Stimulated activated naive CD4-positive, alpha-beta T cell (primary cell): ENCODE results near the gene NOP14.
"Not testable (repeated sequence)": the region's sequence is repeated elsewhere in the genome, so short reads cannot be mapped to it uniquely, and the experiment has no call there.

ENCODE experiments used
- DNase-seq, 6 experiments: peaks; one replicate each; lab custom pipeline; 2025; lab: John Stamatoyannopoulos, UW

The NOP14 gene

GRCh38 chr4:2931512-2932301, 31.5 kb downstream of the NOP14 start:
- DNase-seq: peak in 5 of 6 experiments; percentile 21 to 60 (median 38)

DNA sequence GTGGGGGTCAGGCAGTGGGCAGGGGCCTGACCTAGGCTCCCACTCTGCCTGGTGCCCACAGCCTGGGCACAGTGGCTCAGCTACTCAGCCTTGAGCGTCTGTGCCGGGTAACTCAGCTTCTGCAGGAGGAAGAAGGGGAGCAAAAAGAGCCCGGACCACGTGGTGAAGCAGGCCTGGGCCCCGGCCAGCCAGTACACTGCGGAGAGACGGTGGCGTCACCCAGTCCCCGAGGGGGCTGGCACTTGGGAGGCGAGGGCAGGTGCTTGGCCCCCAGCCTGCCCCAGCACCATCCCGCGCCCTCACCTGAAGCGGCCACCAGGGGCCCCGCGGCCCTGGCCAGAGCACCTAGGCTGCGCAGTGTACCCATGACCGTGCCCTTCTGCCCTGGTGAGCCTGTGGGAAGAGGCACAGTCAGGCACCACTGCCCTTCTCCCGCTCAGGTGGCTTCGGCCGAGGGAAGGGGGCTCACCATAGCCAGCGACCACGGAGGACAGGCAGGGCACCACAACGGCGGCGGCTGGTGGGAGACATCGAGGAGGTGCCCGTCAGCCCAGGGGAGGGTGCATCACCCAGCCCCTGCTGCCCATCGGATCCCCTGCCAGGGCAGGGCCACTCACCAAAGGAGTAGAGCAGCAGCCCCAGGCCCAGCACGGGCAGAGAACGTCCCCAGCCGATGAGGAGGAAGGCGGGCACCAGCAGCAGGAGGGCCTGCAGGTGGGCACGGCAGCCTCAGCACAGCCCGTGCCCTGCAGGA, 32.3 kb downstream of the NOP14 start:
- DNase-seq: no peak

- DNase-seq: no peak
These were observed 33.0 kb downstream of the NOP14 start for GRCh38 chr4:2930135-2930757.

DNA sequence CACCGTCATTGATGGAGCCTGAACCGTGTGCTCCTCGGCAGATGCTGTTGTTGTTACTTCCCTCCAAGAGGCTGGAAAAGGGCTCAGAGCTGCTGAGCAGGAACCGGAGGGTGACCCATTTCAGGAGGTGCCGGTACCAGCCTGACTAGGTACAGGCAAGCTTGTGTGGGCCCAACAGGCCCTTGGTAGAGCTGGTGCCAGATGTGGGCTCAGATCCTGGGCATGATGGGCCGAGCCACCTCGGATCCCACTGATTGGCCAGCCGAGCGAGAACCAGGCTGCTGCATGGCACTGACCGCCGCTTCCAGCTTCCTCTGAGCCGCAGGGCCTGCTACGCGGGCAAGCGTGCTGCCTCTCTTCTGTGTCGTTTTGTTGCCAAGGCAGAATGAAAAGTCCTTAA, 33.7 kb downstream of the NOP14 start:
- no peak for DNase-seq

DNA sequence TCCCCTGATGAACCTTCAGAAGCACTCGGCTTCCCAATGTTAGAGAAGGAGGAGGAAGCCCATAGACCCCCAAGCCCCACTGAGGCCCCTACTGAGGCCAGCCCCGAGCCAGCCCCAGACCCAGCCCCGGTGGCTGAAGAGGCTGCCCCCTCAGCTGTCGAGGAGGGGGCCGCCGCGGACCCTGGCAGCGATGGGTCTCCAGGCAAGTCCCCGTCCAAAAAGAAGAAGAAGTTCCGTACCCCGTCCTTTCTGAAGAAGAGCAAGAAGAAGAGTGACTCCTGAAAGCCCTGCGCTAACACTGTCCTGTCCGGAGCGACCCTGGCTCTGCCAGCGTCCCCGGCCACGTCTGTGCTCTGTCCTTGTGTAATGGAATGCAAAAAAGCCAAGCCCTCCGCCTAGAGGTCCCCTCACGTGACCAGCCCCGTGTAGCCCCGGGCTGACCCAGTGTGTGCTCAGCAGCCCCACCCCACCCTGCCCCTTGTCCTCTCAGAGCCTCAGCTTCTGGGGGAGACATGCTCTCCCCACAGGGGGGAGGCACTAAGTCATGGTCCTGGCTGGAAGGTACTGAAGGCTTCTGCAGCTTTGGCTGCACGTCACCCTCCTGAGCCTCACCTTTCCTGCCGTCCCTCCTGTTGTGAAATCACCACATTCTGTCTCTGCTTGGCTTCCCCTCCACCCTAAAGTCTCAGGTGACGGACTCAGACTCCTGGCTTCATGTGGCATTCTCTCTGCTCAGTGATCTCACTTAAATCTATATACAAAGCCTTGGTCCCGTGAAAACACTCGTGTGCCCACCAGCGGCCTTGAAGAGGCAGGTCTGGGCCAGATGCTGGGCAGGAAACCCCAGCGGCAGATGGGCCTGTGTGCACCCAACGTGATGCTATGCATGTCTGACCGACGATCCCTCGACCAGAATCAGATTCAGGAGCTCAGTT, 34.7 kb downstream of the NOP14 start:
- no peak for DNase-seq

GRCh38 chr4:2927696-2928075, 35.5 kb downstream of the NOP14 start:
- DNase-seq: no peak

DNA sequence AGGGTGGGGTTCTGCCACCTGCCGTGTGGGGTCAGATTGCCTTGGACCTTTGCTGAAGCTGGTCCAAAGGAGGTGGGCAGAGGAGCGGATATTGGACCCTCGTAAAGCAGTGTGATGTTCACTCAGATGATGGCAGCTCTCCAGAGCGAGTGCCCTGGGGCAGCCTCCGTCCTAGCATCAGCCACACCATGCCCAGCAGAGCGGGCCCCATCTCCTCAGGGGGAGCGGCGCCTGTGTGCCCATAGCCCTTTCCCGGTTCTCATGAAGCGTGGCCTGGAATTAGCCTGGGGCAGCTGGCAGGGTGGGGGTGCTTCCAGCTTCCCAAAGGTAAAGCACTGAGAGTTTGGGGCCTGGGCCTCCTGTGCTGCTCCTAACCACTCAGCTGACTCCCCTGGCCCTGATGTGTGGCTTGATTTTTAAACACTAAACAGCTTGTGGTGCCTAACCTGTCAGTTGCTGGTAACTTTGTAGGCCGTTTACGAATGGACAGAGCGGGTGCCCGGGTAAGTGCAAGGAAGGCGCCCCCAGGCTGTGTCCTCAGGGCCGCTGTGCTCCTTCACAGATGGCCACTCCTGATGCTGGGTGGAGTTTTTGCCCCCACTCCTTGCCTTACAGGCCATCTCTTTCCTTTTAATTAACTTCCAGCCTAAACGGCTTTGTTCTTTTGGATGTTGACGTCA, 36.0 kb downstream of the NOP14 start:
- no peak for DNase-seq

GRCh38 chr4:2925931-2926860, 37.0 kb downstream of the NOP14 start:
- no peak for DNase-seq

DNA sequence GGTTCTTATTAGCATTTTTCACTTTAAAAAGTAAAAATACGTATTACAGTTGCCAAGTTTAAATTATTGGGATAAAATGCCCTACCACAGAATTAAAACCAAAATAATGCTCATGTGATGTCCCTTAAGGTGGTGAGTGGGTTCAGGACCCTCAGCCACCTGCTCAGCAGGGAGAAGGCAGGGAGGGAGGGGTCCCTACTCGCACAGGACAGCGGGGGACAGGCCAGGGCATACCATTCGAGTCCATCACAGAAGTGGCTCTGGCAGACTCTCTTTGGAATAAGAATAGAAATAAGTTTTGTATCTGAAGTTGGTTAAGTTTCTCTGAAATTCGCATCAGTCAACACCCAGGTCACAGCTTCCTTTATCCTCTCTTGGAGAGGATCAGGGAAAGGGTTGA, 37.7 kb downstream of the NOP14 start:
- no peak for DNase-seq

GRCh38 chr4:2924765-2925301, 38.4 kb downstream of the NOP14 start:
- DNase-seq: no peak

DNA sequence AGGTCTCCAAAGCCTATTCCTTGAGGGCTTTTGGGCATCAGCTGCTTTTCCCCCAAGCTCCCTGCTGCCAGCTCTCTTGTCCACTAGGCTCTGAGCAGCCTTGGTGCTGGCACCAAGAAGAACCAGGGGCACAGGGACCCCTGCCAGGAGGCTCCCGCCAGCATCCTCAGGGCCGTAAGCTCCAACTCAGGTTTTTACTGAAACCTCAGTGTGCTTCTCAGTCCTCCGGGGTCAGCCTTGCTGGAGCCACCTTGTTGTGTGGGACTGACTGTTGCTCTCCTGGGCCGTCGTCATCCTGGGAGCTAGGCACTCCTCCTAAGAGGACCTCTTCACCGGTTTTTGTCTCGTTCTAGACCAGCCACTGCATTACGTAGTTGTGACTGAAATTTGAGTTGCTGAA, 38.9 kb downstream of the NOP14 start:
- no peak for DNase-seq

DNA sequence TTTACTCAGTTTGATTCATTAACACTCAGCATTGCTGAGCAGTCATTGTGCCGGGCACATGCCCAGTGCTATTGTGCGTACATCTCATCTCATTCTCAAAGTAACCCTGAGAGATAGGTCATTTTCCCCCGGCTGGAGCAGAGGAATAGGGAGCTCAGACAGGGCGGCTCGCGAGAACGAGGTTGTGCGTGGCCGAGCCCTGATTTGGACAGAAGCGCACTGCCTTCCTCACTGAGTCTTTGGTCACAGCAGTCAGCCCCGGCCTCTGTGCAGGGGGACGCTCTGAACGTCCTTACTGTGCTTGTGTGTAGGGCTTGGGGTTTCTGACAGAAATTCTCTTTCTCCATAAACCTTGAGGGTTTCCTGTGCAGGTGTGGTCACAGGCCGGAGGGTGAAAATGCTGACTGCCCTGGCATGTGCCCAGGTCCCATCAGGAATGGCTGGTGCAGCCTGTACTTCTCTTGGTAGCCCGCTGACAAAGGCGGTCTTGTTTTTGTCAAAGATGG, 39.5 kb downstream of the NOP14 start:
- DNase-seq: no peak

GRCh38 chr4:2923141-2923551, 40.1 kb downstream of the NOP14 start:
- no peak for DNase-seq

DNA sequence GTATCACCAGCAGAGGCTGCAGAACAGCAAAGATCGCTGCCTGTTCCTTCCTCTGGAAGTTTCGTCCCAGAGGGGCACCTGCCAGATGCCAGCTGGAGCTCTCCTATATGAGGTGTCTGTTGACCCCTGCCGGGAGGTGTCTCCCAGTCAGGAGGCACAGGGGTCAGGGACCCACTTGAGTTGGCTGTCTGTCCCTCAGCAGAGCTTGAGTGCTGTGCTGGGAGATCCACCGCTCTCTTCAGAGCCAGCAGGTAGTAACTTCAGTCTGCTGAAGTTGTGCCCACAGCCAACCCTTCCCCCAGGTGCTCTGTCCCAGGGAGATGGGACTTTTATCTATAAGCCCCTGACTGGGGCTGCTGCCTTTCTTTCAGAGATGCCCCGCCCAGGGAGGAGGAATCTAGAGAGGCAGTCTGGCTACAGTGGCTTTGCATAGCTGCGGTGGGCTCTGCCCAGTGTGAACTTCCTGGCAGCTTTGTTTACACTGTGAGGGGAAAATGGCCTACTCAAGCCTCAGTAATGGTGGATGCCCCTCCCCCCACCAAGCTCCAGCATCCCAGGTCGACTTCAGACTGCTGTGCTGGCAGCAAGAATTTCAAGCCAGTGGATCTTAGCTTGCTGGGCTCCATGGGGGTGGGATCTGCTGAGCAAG, 40.6 kb downstream of the NOP14 start:
- DNase-seq: peak in 1 of 6 experiments; percentile 9

DNA sequence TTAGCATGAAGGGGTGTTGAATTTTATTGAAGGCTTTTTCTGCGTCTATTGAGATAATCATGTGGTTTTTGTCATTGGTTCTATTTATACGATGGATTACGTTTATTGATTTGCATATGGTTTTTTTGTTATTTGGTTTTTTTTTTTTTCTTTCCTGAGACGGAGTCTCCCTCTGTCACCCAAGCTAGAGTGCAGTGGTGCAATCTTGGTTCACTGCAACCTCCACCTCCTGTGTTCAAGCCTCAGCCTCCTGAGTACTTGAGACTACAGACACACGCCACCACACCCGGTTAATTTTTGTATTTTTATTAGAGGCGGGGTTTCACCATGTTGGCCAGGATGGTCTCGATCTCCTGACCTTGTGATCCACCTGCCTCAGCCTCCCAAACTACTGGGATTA, 44.5 kb downstream of the NOP14 start:
- DNase-seq: not testable (repeated sequence)

DNA sequence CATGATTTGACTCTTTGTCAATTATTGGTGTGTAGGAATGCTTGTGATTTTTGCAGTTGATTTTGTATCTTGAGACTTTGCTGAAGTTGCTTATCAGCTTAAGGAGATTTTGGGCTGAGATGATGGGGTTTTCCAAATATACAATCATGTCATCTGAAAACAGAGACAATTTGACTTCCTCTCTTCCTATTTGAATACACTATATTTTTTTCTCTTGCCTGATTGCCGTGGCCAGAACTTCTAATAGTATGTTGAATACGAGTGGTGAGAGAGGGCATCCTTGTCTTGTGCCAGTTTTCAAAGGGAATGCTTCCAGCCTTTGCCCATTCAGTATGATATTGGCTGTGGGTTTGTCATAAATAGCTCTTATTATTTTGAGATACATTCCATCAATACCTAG, 44.9 kb downstream of the NOP14 start:
- not testable (repeated sequence) for DNase-seq

DNA sequence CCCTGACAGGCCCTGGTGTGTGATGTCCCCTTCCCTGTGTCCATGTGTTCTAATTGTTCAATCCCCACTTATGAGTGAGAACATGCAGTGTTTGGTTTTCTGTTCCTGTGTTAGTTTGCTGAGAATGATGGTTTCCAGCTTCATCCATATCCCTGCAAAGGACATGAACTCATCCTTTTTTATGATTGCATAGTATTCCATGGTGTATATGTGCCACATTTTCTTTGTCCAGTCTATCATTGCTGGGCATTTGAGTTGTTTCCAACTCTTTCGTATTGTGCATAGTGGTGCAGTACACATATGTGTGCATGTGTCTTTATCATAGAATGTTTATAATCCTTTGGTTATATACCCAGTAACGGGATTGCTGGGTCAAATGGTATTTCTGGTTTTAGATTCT, 46.5 kb downstream of the NOP14 start:
- DNase-seq: not testable (repeated sequence)

GRCh38 chr4:2915789-2916188, 47.4 kb downstream of the NOP14 start:
- no peak for DNase-seq
